Measurements from ENCODE around the gene CENPVL3. TPM values are rescaled to one million over a fixed set of nuclear protein-coding genes. Genes with fewer than 3 reads are reported as not detected.

CENPVL3 gene
- total and polyA plus RNA-seq, 2 of the 8 experiments (the other 6 are each of a cell fraction or from before 2014, with no cell fraction given) = 5.0 to 15.6 TPM

DNA sequence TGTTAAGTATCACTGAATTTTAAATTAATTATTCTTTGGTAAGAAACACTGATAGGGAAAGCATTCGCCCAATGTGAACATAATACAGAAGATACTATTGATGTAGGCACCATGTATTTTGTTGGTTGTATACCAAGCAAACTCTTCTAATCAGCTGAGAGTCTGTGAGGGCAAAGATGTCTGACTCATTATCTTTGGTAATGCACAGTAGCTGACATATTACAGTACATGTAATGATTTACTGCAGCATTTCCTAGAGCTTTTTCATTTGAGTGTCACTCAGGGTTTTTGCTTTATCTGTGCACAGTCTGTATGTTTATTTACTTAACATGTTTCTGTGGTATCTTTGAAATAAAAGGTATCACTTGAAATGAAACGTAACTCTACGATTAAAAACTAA, 49.2 kb downstream of the CENPVL3 start:
- H2BK20ac ChIP-seq (ENCODE audit: low read length) = no peak overlapping the region
- H3K23ac ChIP-seq (ENCODE audit: insufficient read length) = no peak overlapping the region
- ChIA-PET CTCF (ENCODE audit: partially characterized antibody) (no interaction called here), POLR2A (ENCODE audit: partially characterized antibody) (no interaction called here)
- H2BK5ac ChIP-seq (ENCODE audit: low read depth, low read length) = no peak overlapping the region
- no peak overlapping the region for H3K9ac ChIP-seq (replicated peaks in 1 of 4; ENCODE audit: extremely low read depth in 1 of 4, low read depth in 3 of 4, low read length in 3 of 4)
- no peaks in the 10 kb centered on the region for H3K36me3 ChIP-seq (ENCODE audit: control insufficient read depth in 2 of 4, insufficient read depth in 4 of 4, low read length in 3 of 4)
- H3K14ac ChIP-seq (ENCODE audit: insufficient read length) = no peak overlapping the region
- H3K23me2 ChIP-seq (ENCODE audit: low read depth, low read length) = no peaks in the 10 kb centered on the region
- FAIRE-seq = no peak
- no peak overlapping the region for H4K91ac ChIP-seq (replicated peaks; ENCODE audit: insufficient read length, low read length)
- H4K5ac ChIP-seq (ENCODE audit: insufficient read length, low read depth, low read length) = no peak overlapping the region
- H3K27ac ChIP-seq (ENCODE audit: low read depth, low read length) = no peak overlapping the region
- H3K9me3 ChIP-seq (ENCODE audit: insufficient read depth in 2 of 2, low read depth in 1 of 2, low read length in 1 of 2) = no peaks in the 10 kb centered on the region
- H3K18ac ChIP-seq (ENCODE audit: extremely low read depth, low read length) = no peak overlapping the region
- H3K4ac ChIP-seq (replicated peaks; ENCODE audit: insufficient read length, low read depth, low read length) = no peak overlapping the region
- TF ChIP-seq TBP (IDR thresholded peaks at IDR 0.05; ENCODE audit: low read depth, low read length) = no peak
- TF ChIP-seq EZH2 (IDR thresholded peaks at IDR 0.05; ENCODE audit: low read depth, low read length, severe bottlenecking) = no peak
- TF ChIP-seq, protein P1, sequence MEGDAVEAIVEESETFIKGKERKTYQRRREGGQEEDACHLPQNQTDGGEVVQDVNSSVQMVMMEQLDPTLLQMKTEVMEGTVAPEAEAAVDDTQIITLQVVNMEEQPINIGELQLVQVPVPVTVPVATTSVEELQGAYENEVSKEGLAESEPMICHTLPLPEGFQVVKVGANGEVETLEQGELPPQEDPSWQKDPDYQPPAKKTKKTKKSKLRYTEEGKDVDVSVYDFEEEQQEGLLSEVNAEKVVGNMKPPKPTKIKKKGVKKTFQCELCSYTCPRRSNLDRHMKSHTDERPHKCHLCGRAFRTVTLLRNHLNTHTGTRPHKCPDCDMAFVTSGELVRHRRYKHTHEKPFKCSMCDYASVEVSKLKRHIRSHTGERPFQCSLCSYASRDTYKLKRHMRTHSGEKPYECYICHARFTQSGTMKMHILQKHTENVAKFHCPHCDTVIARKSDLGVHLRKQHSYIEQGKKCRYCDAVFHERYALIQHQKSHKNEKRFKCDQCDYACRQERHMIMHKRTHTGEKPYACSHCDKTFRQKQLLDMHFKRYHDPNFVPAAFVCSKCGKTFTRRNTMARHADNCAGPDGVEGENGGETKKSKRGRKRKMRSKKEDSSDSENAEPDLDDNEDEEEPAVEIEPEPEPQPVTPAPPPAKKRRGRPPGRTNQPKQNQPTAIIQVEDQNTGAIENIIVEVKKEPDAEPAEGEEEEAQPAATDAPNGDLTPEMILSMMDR (IDR thresholded peaks at IDR 0.05; ENCODE audit: control extremely low read depth in 1 of 3, insufficient read depth in 1 of 3, low read depth in 1 of 3, low read length in 3 of 3) = no peak
- TF ChIP-seq CBX5 (IDR thresholded peaks at IDR 0.05; ENCODE audit: low read depth, low read length) = no peak
- TF ChIP-seq ASH2L (IDR thresholded peaks at IDR 0.05; ENCODE audit: low read length) = no peak
- H3K4me2 ChIP-seq (ENCODE audit: insufficient read depth in 1 of 2, low read depth in 2 of 2, low read length in 2 of 2) = no peak overlapping the region
- no peak overlapping the region for H2AFZ ChIP-seq (ENCODE audit: low read length)
- H3K79me2 ChIP-seq (ENCODE audit: control insufficient read depth in 1 of 2, insufficient read depth in 2 of 2, low read length in 2 of 2) = no peaks in the 10 kb centered on the region
- no peak overlapping the region for H3K4me3 ChIP-seq (ENCODE audit: extremely low read depth in 1 of 4, insufficient read depth in 2 of 4, low read depth in 3 of 4, low read length in 4 of 4)
- H2AK5ac ChIP-seq (ENCODE audit: low read depth, low read length) = no peak overlapping the region
- no peak for DNase-seq (ENCODE audit: low read depth in 1 of 2, low spot score in 2 of 2)
- no peaks in the 10 kb centered on the region for H3K4me1 ChIP-seq (replicated peaks in 1 of 4; ENCODE audit: control insufficient read depth in 3 of 4, insufficient read depth in 4 of 4, low read length in 3 of 4)
- no peak overlapping the region for H2BK12ac ChIP-seq (ENCODE audit: low read depth, low read length)
- H2BK120ac ChIP-seq (replicated peaks; ENCODE audit: low read depth, low read length) = no peak overlapping the region
- 88% methylated on average over 3 of the region's 3 CpGs; no CpG with 5 or more reads in 1 of the 2 experiments for WGBS, 2 experiments (ENCODE audit: extremely low coverage in 1 of 2, insufficient coverage in 1 of 2, insufficient read length in 1 of 2, insufficient replicate concordance in 2 of 2, low coverage in 1 of 2, low lambda C conversion rate in 2 of 2, missing lambda C conversion rate in 1 of 2)
- H4K20me1 ChIP-seq (replicated peaks in 1 of 2; ENCODE audit: control insufficient read depth in 1 of 2, insufficient read depth in 2 of 2, low read length in 2 of 2) = no peaks in the 10 kb centered on the region
- H3K56ac ChIP-seq (replicated peaks; ENCODE audit: insufficient read length, low read depth, low read length) = no peak overlapping the region
- H2BK15ac ChIP-seq (ENCODE audit: low read length) = no peak overlapping the region
- no peaks in the 10 kb centered on the region for H3K79me1 ChIP-seq (ENCODE audit: low read depth, low read length)
- H3K27me3 ChIP-seq (replicated peaks in 1 of 4; ENCODE audit: control insufficient read depth in 3 of 4, extremely low read depth in 1 of 4, insufficient read depth in 3 of 4, low read length in 3 of 4) = no peaks in the 10 kb centered on the region
- H4K8ac ChIP-seq (ENCODE audit: extremely low read depth, insufficient read depth, low read length) = no peak overlapping the region

Data from H1 (cell line).